ENCODE results near the gene NEURL1B.

DNA sequence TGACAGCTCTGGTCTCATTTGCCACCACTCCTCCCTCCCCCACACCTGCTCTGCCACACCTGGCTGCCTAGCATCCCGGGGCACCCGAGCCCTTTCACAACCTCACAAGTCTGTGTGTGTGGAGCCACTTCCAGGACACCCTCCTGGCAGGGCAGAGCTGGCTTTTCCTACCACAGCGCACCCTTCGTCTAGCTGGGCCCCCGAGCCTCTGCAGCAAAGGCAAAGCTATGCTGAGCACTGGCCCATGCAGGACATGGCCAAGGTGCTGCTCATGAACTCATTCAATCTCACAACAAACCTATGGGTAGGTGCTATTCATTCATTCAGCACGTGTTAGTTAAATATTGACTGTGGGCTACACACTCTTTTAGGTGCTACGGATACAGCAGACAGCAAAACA lies 86.5 kb downstream of the NEURL1B start:
- TF ChIP-seq, protein P1, sequence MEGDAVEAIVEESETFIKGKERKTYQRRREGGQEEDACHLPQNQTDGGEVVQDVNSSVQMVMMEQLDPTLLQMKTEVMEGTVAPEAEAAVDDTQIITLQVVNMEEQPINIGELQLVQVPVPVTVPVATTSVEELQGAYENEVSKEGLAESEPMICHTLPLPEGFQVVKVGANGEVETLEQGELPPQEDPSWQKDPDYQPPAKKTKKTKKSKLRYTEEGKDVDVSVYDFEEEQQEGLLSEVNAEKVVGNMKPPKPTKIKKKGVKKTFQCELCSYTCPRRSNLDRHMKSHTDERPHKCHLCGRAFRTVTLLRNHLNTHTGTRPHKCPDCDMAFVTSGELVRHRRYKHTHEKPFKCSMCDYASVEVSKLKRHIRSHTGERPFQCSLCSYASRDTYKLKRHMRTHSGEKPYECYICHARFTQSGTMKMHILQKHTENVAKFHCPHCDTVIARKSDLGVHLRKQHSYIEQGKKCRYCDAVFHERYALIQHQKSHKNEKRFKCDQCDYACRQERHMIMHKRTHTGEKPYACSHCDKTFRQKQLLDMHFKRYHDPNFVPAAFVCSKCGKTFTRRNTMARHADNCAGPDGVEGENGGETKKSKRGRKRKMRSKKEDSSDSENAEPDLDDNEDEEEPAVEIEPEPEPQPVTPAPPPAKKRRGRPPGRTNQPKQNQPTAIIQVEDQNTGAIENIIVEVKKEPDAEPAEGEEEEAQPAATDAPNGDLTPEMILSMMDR (IDR thresholded peaks at IDR 0.05; ENCODE audit: poor library complexity): no peak
- no peak for TF ChIP-seq EZH2phosphoT487 (IDR thresholded peaks at IDR 0.05; ENCODE audit: low read depth, severe bottlenecking, unreplicated experiment)

All from hepatocyte (in vitro differentiated cells).